ENCODE data around the gene KAT5. TPM values are rescaled to one million over a fixed set of nuclear protein-coding genes. Genes with fewer than 3 reads are reported as not detected.
"Not testable (repeated sequence)": the region's sequence is repeated elsewhere in the genome, so short reads cannot be mapped to it uniquely, and the experiment has no call there.

The KAT5 gene
- polyA plus RNA-seq, 4 donors = 68.9 to 74.1 (median 71.6) TPM

GRCh38 chr11:65707002-65707401 is 5.0 kb upstream of the KAT5 start:
- not testable (repeated sequence) for DNase-seq (ENCODE audit: low read depth in 4 of 4, low spot score in 3 of 4)

- DNase-seq (ENCODE audit: low read depth in 4 of 4, low spot score in 3 of 4) = no peak
Observed at GRCh38 chr11:65708451-65708850, 3.6 kb upstream of the KAT5 start.

GRCh38 chr11:65709661-65710060 is 2.4 kb upstream of the KAT5 start:
- no peak for DNase-seq (ENCODE audit: low read depth in 4 of 4, low spot score in 3 of 4)

- no peak for DNase-seq (ENCODE audit: low read depth in 4 of 4, low spot score in 3 of 4)
Observed at GRCh38 chr11:65710421-65710820, 1.6 kb upstream of the KAT5 start.

- no peak for DNase-seq (ENCODE audit: low read depth in 4 of 4, low spot score in 3 of 4)
Observed at GRCh38 chr11:65712633-65713076, 603 bp downstream of the KAT5 start.

GRCh38 chr11:65713212-65713969 is 1.3 kb downstream of the KAT5 start:
- DNase-seq (ENCODE audit: low read depth in 4 of 4, low spot score in 3 of 4) = no peak

GRCh38 chr11:65714433-65714832 is 2.4 kb downstream of the KAT5 start:
- DNase-seq (ENCODE audit: low read depth in 4 of 4, low spot score in 3 of 4) = no peak

- no peak for DNase-seq (ENCODE audit: low read depth in 4 of 4, low spot score in 3 of 4)
Observed at GRCh38 chr11:65716302-65716701, 4.2 kb downstream of the KAT5 start.

GRCh38 chr11:65716774-65717405 is 4.8 kb downstream of the KAT5 start:
- DNase-seq (ENCODE audit: low read depth in 4 of 4, low spot score in 3 of 4) = no peak

GRCh38 chr11:65717906-65718305 is 5.9 kb downstream of the KAT5 start:
- no peak for DNase-seq (ENCODE audit: low read depth in 4 of 4, low spot score in 3 of 4)

GRCh38 chr11:65718531-65718930 is 6.5 kb downstream of the KAT5 start:
- DNase-seq (ENCODE audit: low read depth in 4 of 4, low spot score in 3 of 4) = no peak

- no peak for DNase-seq (ENCODE audit: low read depth in 4 of 4, low spot score in 3 of 4)
Observed at GRCh38 chr11:65718964-65719492, 7.0 kb downstream of the KAT5 start.

- no peak for DNase-seq (ENCODE audit: low read depth in 4 of 4, low spot score in 3 of 4)
Observed at GRCh38 chr11:65719871-65720210, 7.8 kb downstream of the KAT5 start.

GRCh38 chr11:65720211-65720934 is 8.3 kb downstream of the KAT5 start, which contains the start of gene RNASEH2C:
Gene RNASEH2C (minus strand): TSS chr11:65720798. CDS start chr11:65720758, 40 bp downstream.
- peak; percentile 74 to 78 (median 76) for DNase-seq (ENCODE audit: low read depth in 4 of 4, low spot score in 3 of 4)

- no peak for DNase-seq (ENCODE audit: low read depth in 4 of 4, low spot score in 3 of 4)
Observed at GRCh38 chr11:65722261-65722660, 10.2 kb downstream of the KAT5 start.

- DNase-seq (ENCODE audit: low read depth in 4 of 4, low spot score in 3 of 4) = no peak
Observed at GRCh38 chr11:65726660-65727059, 14.6 kb downstream of the KAT5 start.

GRCh38 chr11:65727865-65728264 is 15.8 kb downstream of the KAT5 start:
- no peak for DNase-seq (ENCODE audit: low read depth in 4 of 4, low spot score in 3 of 4)

- DNase-seq (ENCODE audit: low read depth in 4 of 4, low spot score in 3 of 4) = no peak
Observed at GRCh38 chr11:65730461-65730860, 18.4 kb downstream of the KAT5 start.

- not testable (repeated sequence) for DNase-seq (ENCODE audit: low read depth in 4 of 4, low spot score in 3 of 4)
Observed at GRCh38 chr11:65735111-65735510, 23.1 kb downstream of the KAT5 start.

GRCh38 chr11:65736810-65737209 is 24.8 kb downstream of the KAT5 start:
- no peak for DNase-seq (ENCODE audit: low read depth in 4 of 4, low spot score in 3 of 4)

GRCh38 chr11:65739022-65739421 is 27.0 kb downstream of the KAT5 start:
- no peak for DNase-seq (ENCODE audit: low read depth in 4 of 4, low spot score in 3 of 4)

Data from right renal pelvis (tissue), 4 donors.